Fibroblast of peridontal ligament (primary cell): ENCODE results near the gene KCNK7.

Source experiments
- DNase-seq: peaks from one replicate; pipeline ENCODE4 v3.0.0-alpha.2; 2010; ENCODE audit errors: extremely low read depth

Gene KCNK7

GRCh38 chr11:65588199-65589054 lies 7.2 kb downstream of the KCNK7 start:
- no peak for DNase-seq

GRCh38 chr11:65586676-65587075 lies 8.9 kb downstream of the KCNK7 start:
- DNase-seq: peak; percentile 54

GRCh38 chr11:65586247-65586630 lies 9.4 kb downstream of the KCNK7 start:
- DNase-seq: no peak

- DNase-seq: no peak
Measured at GRCh38 chr11:65585396-65586246, 10.0 kb downstream of the KCNK7 start.

GRCh38 chr11:65584723-65585171 lies 10.9 kb downstream of the KCNK7 start:
- no peak for DNase-seq

GRCh38 chr11:65584106-65584505 lies 11.5 kb downstream of the KCNK7 start:
- DNase-seq: no peak

- DNase-seq: no peak
Measured at GRCh38 chr11:65583589-65583988, 12.0 kb downstream of the KCNK7 start.

- no peak for DNase-seq
Measured at GRCh38 chr11:65581928-65582327, 13.7 kb downstream of the KCNK7 start.

GRCh38 chr11:65580756-65581155 lies 14.8 kb downstream of the KCNK7 start:
- no peak for DNase-seq

GRCh38 chr11:65580031-65580692 lies 15.4 kb downstream of the KCNK7 start:
- no peak for DNase-seq

GRCh38 chr11:65579291-65579690 lies 16.3 kb downstream of the KCNK7 start:
- DNase-seq: no peak

- DNase-seq: no peak
Measured at GRCh38 chr11:65578667-65579066, 16.9 kb downstream of the KCNK7 start.

GRCh38 chr11:65578134-65578533 lies 17.5 kb downstream of the KCNK7 start:
- no peak for DNase-seq

- DNase-seq: no peak
Measured at GRCh38 chr11:65577756-65578109, 17.9 kb downstream of the KCNK7 start.

GRCh38 chr11:65576867-65577755 lies 18.5 kb downstream of the KCNK7 start:
- peak; percentile 58 for DNase-seq

GRCh38 chr11:65576232-65576866 lies 19.3 kb downstream of the KCNK7 start:
- DNase-seq: no peak

- DNase-seq: peak; percentile 45
Measured at GRCh38 chr11:65575568-65576231, 19.9 kb downstream of the KCNK7 start, which contains the start of gene EHBP1L1. Gene EHBP1L1 (plus strand): TSS chr11:65576053. CDS start chr11:65576303, 250 bp downstream.

GRCh38 chr11:65574811-65575567 lies 20.6 kb downstream of the KCNK7 start:
- no peak for DNase-seq

GRCh38 chr11:65574109-65574810 lies 21.3 kb downstream of the KCNK7 start:
- peak; percentile 90 for DNase-seq
